ENCODE measurements around the gene PSTPIP2. TPM values are rescaled to one million over a fixed set of nuclear protein-coding genes. Genes with fewer than 3 reads are reported as not detected.

PSTPIP2 gene
- total and polyA plus RNA-seq, 9 of the 15 experiments (the other 6 are each of a cell fraction or from before 2014, with no cell fraction given), result 14.0 to 45.7 (median 27.1) TPM

GRCh38 chr18:46097801-46098615 is 25.9 kb upstream of the PSTPIP2 start, which contains the start of gene ATP5F1A (continued):
- TF ChIP-seq KLF6 (CRISPR knock-in tag; IDR thresholded peaks at IDR 0.05; ENCODE audit: borderline replicate concordance) (no peak), NFATC3 (IDR thresholded peaks at IDR 0.05) (no peak), RNF219 (CRISPR knock-in tag; IDR thresholded peaks at IDR 0.05) (no peak), RCOR1 (IDR thresholded peaks at IDR 0.05; ENCODE audit: borderline replicate concordance in 1 of 2, low read depth in 2 of 2, low read length in 2 of 2) (no peak), STAT5B (CRISPR knock-in tag; IDR thresholded peaks at IDR 0.05) (no peak), CTCF (IDR thresholded peaks at IDR 0.05 in 2 of 3, conservative IDR thresholded peaks at IDR 0.05 in 1 of 3; ENCODE audit: insufficient read depth in 2 of 3, low read depth in 1 of 3, low read length in 3 of 3) (no peak), NCOA6 (IDR thresholded peaks at IDR 0.05) (no peak), ZC3H4 (CRISPR knock-in tag; IDR thresholded peaks at IDR 0.05; ENCODE audit: borderline replicate concordance) (no peak), RFX7 (CRISPR knock-in tag; IDR thresholded peaks at IDR 0.05) (no peak), MBD2 (IDR thresholded peaks at IDR 0.05; ENCODE audit: borderline replicate concordance, low read depth) (peak; percentile 35; the same call in 1 of the 2 replicates), ZNF133 (CRISPR knock-in tag; IDR thresholded peaks at IDR 0.05) (no peak), VEZF1 (CRISPR knock-in tag; IDR thresholded peaks at IDR 0.05) (peak; percentile 99), OTX1 (CRISPR knock-in tag; IDR thresholded peaks at IDR 0.05) (no peak), MCM2 (IDR thresholded peaks at IDR 0.05; ENCODE audit: low read depth) (no peak), KLF10 (CRISPR knock-in tag; IDR thresholded peaks at IDR 0.05) (no peak), SAFB2 (IDR thresholded peaks at IDR 0.05; ENCODE audit: borderline replicate concordance, low read depth, low read length, severe bottlenecking) (no peak), MAFF (IDR thresholded peaks at IDR 0.05; ENCODE audit: low read length) (no peak), GTF2F1 (IDR thresholded peaks at IDR 0.05; ENCODE audit: low read depth, low read length) (no peak), IFI16 (CRISPR knock-in tag; IDR thresholded peaks at IDR 0.05) (no peak), KLF1 (tag; IDR thresholded peaks at IDR 0.05) (no peak)
